Neural progenitor cell (in vitro differentiated cells): ENCODE measurements around the gene AK5. TPM values are rescaled to one million over a fixed set of nuclear protein-coding genes. Genes with fewer than 3 reads are reported as not detected.

Experiments
- DNase-seq: peaks from one replicate; pipeline ENCODE4 v3.0.0-alpha.2; 2016; ENCODE audit warnings: low spot score
- H2AFZ ChIP-seq: fragments of 200-600 bp; sonication (generic); replicated peaks from 2 replicates; pipeline ENCODE4 v1.6.1; 2016; ENCODE audit warnings: antibody characterized with exemption
- H3F3A ChIP-seq: fragments of 200-600 bp; sonication (generic); 2 replicates; pipeline ENCODE4 v1.6.1; 2016; ENCODE audit warnings: antibody characterized with exemption, low read depth
- H3K27ac ChIP-seq: fragments of 200-600 bp; sonication (generic); 2 replicates; pipeline ENCODE4 v1.5.1; 2016; ENCODE audit warnings: mild to moderate bottlenecking
- H3K27me3 ChIP-seq: fragments of 200-600 bp; sonication (generic); 2 replicates; pipeline ENCODE4 v1.6.1; 2016; ENCODE audit warnings: mild to moderate bottlenecking, moderate library complexity
- H3K36me3 ChIP-seq: fragments of 200-600 bp; sonication (generic); 2 replicates; pipeline ENCODE4 v1.5.1; 2016
- H3K4me1 ChIP-seq: fragments of 200-600 bp; sonication (generic); 2 replicates; pipeline ENCODE4 v1.6.1; 2016; ENCODE audit warnings: mixed run types
- H3K4me2 ChIP-seq: fragments of 200-600 bp; sonication (generic); 2 replicates; pipeline ENCODE4 v1.6.1; 2016
- H3K4me3 ChIP-seq: fragments of 200-600 bp; sonication (generic); 2 replicates; pipeline ENCODE4 v1.5.1; 2016
- H3K79me2 ChIP-seq: fragments of 200-600 bp; sonication (generic); 2 replicates; pipeline ENCODE4 v1.6.1; 2016; ENCODE audit warnings: low read depth
- H3K9ac ChIP-seq: fragments of 200-600 bp; sonication (generic); 2 replicates; pipeline ENCODE4 v1.6.1; 2016
- H3K9me3 ChIP-seq: fragments of 200-600 bp; sonication (generic); 2 replicates; pipeline ENCODE4 v1.5.1; 2016; ENCODE audit warnings: low read depth
- H4K20me1 ChIP-seq: fragments of 200-600 bp; sonication (generic); 2 replicates; pipeline ENCODE4 v1.6.1; 2016; ENCODE audit warnings: low read depth
- H3K27ac Mint-ChIP-seq: 3 replicates; pipeline ENCODE4 v1.8.0; 2021; ENCODE audit warnings: mixed read lengths
- H3K27me3 Mint-ChIP-seq: 2 replicates; pipeline ENCODE4 v1.8.0; 2022; ENCODE audit warnings: low read depth, mild to moderate bottlenecking, inconsistent platforms, moderate library complexity, mixed read lengths; ENCODE audit not compliant: insufficient read depth
- H3K36me3 Mint-ChIP-seq: 3 replicates; pipeline ENCODE4 v1.8.0; 2021; ENCODE audit warnings: mixed read lengths
- H3K4me1 Mint-ChIP-seq: 3 replicates; pipeline ENCODE4 v1.8.0; 2021; ENCODE audit warnings: mixed read lengths
- H3K4me3 Mint-ChIP-seq: 3 replicates; pipeline ENCODE4 v1.8.0; 2021; ENCODE audit warnings: mild to moderate bottlenecking, moderate library complexity, mixed read lengths
- H3K9me3 Mint-ChIP-seq: 3 replicates; pipeline ENCODE4 v1.8.0; 2020; ENCODE audit warnings: mixed read lengths
- CTCF ChIP-seq: fragments of 200-600 bp; sonication (generic); IDR thresholded peaks from 2 replicates; pipeline ENCODE4 v1.5.1; 2017; ENCODE audit warnings: antibody characterized with exemption, mild to moderate bottlenecking
- EZH2 ChIP-seq: fragments of 200-600 bp; sonication (generic); IDR thresholded peaks from 2 replicates; pipeline ENCODE4 v1.6.1; 2017; ENCODE audit warnings: antibody characterized with exemption, mild to moderate bottlenecking, moderate library complexity
- EZH2phosphoT487 ChIP-seq: fragments of 200-600 bp; sonication (generic); IDR thresholded peaks from 2 replicates; pipeline ENCODE4 v1.6.1; 2017; ENCODE audit warnings: antibody characterized with exemption
- total RNA-seq: library from RNA; depleted of rRNA; stranded (reverse); fragments of >200 nt; gene quantifications from 2 replicates; pipeline ENCODE4 v1.2.3, GENCODE V29; 2015; ENCODE audit warnings: low replicate concordance

The AK5 gene
- total RNA-seq, 1 donor from 2014 or later: 1.8 TPM

GRCh38 chr1:77265180-77265579, 16.6 kb upstream of the AK5 start:
- Mint-ChIP-seq H3K4me1 (peaks cover 10% of the 10 kb centered on the region), H3K27ac (no peak overlapping the region), H3K27me3 (peaks cover 2% of the 10 kb centered on the region), H3K9me3 (no peaks in the 10 kb centered on the region), H3K36me3 (no peaks in the 10 kb centered on the region), H3K4me3 (no peak overlapping the region)
- H3K9me3 ChIP-seq: no peaks in the 10 kb centered on the region
- H3K36me3 ChIP-seq: no peaks in the 10 kb centered on the region
- peaks cover 2% of the 10 kb centered on the region for H3K4me1 ChIP-seq
- no peaks in the 10 kb centered on the region for H3K79me2 ChIP-seq
- no peak overlapping the region for H3K9ac ChIP-seq
- no peaks in the 10 kb centered on the region for H3K27me3 ChIP-seq
- no peak overlapping the region for H2AFZ ChIP-seq
- TF ChIP-seq CTCF (no peak), EZH2phosphoT487 (no peak), EZH2 (no peak)
- no peak overlapping the region for H3K4me3 ChIP-seq
- H3F3A ChIP-seq: no peaks in the 10 kb centered on the region
- H3K27ac ChIP-seq: no peak overlapping the region
- no peak overlapping the region for H3K4me2 ChIP-seq
- H4K20me1 ChIP-seq: no peaks in the 10 kb centered on the region
- DNase-seq: peak; percentile 11

- H3K27me3 ChIP-seq: no peaks in the 10 kb centered on the region
- H3K9me3 Mint-ChIP-seq: no peaks in the 10 kb centered on the region
Observed at GRCh38 chr1:77267035-77267434, 14.8 kb upstream of the AK5 start.

GRCh38 chr1:77271852-77272580, 9.8 kb upstream of the AK5 start:
- Mint-ChIP-seq H3K9me3 (no peaks in the 10 kb centered on the region), H3K4me3 (no peak overlapping the region), H3K4me1 (no peaks in the 10 kb centered on the region), H3K27ac (no peak overlapping the region), H3K36me3 (no peaks in the 10 kb centered on the region), H3K27me3 (no peaks in the 10 kb centered on the region)
- Histone ChIP-seq H3K4me1 (peaks cover 7% of the 10 kb centered on the region), H3K27ac (no peak overlapping the region), H3K4me2 (no peak overlapping the region), H3K36me3 (no peaks in the 10 kb centered on the region), H3K27me3 (peaks cover 1% of the 10 kb centered on the region), H2AFZ (no peak overlapping the region), H3F3A (no peaks in the 10 kb centered on the region), H3K79me2 (no peaks in the 10 kb centered on the region), H3K9ac (no peak overlapping the region), H3K9me3 (no peaks in the 10 kb centered on the region), H3K4me3 (no peak overlapping the region), H4K20me1 (no peaks in the 10 kb centered on the region)
- no peak for DNase-seq
- no peak for TF ChIP-seq EZH2
- TF ChIP-seq CTCF: no peak
- no peak for TF ChIP-seq EZH2phosphoT487

More at GRCh38 chr1:77267035-77267434, 14.8 kb upstream of the AK5 start:
- Mint-ChIP-seq H3K27ac (no peak overlapping the region), H3K4me3 (no peak overlapping the region), H3K36me3 (no peaks in the 10 kb centered on the region), H3K4me1 (peaks cover 10% of the 10 kb centered on the region), H3K27me3 (no peaks in the 10 kb centered on the region)
- H2AFZ ChIP-seq: no peak overlapping the region
- H3F3A ChIP-seq: no peaks in the 10 kb centered on the region
- H3K4me2 ChIP-seq: no peak overlapping the region
- no peaks in the 10 kb centered on the region for H3K36me3 ChIP-seq
- no peak overlapping the region for H3K27ac ChIP-seq
- H3K4me3 ChIP-seq: no peak overlapping the region
- peaks cover 2% of the 10 kb centered on the region for H3K4me1 ChIP-seq
- DNase-seq: no peak
- H4K20me1 ChIP-seq: no peaks in the 10 kb centered on the region
- H3K79me2 ChIP-seq: no peaks in the 10 kb centered on the region
- H3K9me3 ChIP-seq: no peaks in the 10 kb centered on the region
- TF ChIP-seq CTCF: no peak
- no peak for TF ChIP-seq EZH2
- no peak for TF ChIP-seq EZH2phosphoT487
- no peak overlapping the region for H3K9ac ChIP-seq
